ENCODE data around the gene TRMO. TPM values are rescaled to one million over a fixed set of nuclear protein-coding genes. Genes with fewer than 3 reads are reported as not detected.
"Not testable (repeated sequence)": the region's sequence is repeated elsewhere in the genome, so short reads cannot be mapped to it uniquely, and the experiment has no call there.

The TRMO gene
- total and polyA plus RNA-seq, 5 donors from 2014 or later: 20.7 to 47.1 (median 27.1) TPM

DNA sequence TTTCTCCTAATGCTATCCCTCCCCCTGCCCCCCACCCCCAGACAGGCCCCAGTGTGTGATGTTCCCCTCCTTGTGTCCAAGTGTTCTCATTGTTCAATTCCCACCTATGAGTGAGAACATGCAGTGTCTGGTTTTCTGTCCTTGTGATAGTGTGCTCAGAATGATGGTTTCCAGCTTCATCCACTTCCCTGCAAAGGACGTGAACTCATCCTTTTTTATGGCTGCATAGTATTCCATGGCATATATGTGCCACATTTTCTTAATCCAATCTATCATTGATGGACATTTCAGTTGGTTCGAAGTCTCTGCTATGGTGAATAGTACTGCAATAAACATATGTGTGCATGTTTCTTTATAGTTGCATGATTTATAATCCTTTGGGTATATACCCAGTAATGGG lies 23.2 kb upstream of the TRMO start:
- DNase-seq; ATAC-seq (ENCODE audit: low read depth in 2 of 2); H3K27me3 ChIP-seq (ENCODE audit: control insufficient read depth, insufficient read depth, low read length); H3K27ac Mint-ChIP-seq; H3K36me3 ChIP-seq (ENCODE audit: control insufficient read depth, insufficient read depth, low read length); H3K4me3 ChIP-seq (ENCODE audit: low read depth, low read length); H3K36me3 Mint-ChIP-seq; H3K4me1 Mint-ChIP-seq; H3K9me3 Mint-ChIP-seq; H3K4me1 ChIP-seq (ENCODE audit: control insufficient read depth, insufficient read depth, low read length, poor library complexity, severe bottlenecking); H3K9me3 ChIP-seq (ENCODE audit: control insufficient read depth in 2 of 2, low read length in 2 of 2); H3K27ac ChIP-seq (ENCODE audit: insufficient read depth, low read length, poor library complexity, severe bottlenecking): not testable (repeated sequence)
- Mint-ChIP-seq H3K4me3 (peak overlapping the region in 1 of 4 donors; percentile 48), H3K27me3 (peaks cover 25% of the 10 kb centered on the region)

DNA sequence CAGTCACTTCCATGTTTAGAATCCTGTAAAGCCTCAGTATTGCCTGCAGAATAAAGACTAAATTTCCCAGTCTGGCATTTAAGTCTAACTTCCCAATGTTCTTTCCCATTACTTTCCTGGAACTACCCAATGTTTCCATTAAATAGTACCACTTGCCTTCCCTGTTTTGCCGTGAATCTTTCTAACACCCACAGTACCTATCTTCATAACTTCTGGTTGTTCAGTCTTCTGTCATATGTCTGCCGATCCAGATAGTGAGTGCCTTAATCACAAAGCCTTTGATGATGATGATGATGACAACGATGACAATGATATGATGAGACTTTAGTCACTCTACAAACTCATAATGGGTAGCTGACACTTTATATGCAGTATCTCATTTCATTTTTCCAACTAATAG lies 22.3 kb upstream of the TRMO start:
- Mint-ChIP-seq H3K36me3 (no peaks in the 10 kb centered on the region), H3K9me3 (peaks cover 0 to 4% (median 0%) of the 10 kb centered on the region in 7 donors), H3K4me1 (no peaks in the 10 kb centered on the region), H3K27ac (no peak overlapping the region), H3K4me3 (no peak overlapping the region), H3K27me3 (peaks cover 23% of the 10 kb centered on the region)
- H3K36me3 ChIP-seq (ENCODE audit: control insufficient read depth, insufficient read depth, low read length): no peaks in the 10 kb centered on the region
- H3K27me3 ChIP-seq (ENCODE audit: control insufficient read depth, insufficient read depth, low read length): peaks cover 4% of the 10 kb centered on the region
- H3K27ac ChIP-seq (ENCODE audit: insufficient read depth, low read length, poor library complexity, severe bottlenecking): no peak overlapping the region
- H3K4me1 ChIP-seq (ENCODE audit: control insufficient read depth, insufficient read depth, low read length, poor library complexity, severe bottlenecking): no peaks in the 10 kb centered on the region
- DNase-seq (no peak), ATAC-seq (ENCODE audit: low read depth in 2 of 2) (no peak)
- no peak overlapping the region for H3K4me3 ChIP-seq (ENCODE audit: low read depth, low read length)
- H3K9me3 ChIP-seq (ENCODE audit: control insufficient read depth in 2 of 2, low read length in 2 of 2): no peaks in the 10 kb centered on the region

- Histone ChIP-seq H3K9me3 (ENCODE audit: control insufficient read depth in 2 of 2, low read length in 2 of 2) (no peaks in the 10 kb centered on the region), H3K27ac (ENCODE audit: insufficient read depth, low read length, poor library complexity, severe bottlenecking) (no peak overlapping the region), H3K36me3 (ENCODE audit: control insufficient read depth, insufficient read depth, low read length) (no peaks in the 10 kb centered on the region), H3K4me3 (ENCODE audit: low read depth, low read length) (no peak overlapping the region), H3K4me1 (ENCODE audit: control insufficient read depth, insufficient read depth, low read length, poor library complexity, severe bottlenecking) (peaks cover 6% of the 10 kb centered on the region), H3K27me3 (ENCODE audit: control insufficient read depth, insufficient read depth, low read length) (peaks cover 4% of the 10 kb centered on the region)
- Mint-ChIP-seq H3K4me3 (no peak overlapping the region), H3K4me1 (peaks cover 3 to 10% (median 8%) of the 10 kb centered on the region in 4 donors), H3K9me3 (peaks cover 0 to 4% (median 0%) of the 10 kb centered on the region in 7 donors), H3K27me3 (peaks cover 16% of the 10 kb centered on the region), H3K36me3 (no peaks in the 10 kb centered on the region), H3K27ac (no peak overlapping the region)
- DNase-seq (no peak), ATAC-seq (ENCODE audit: low read depth in 2 of 2) (no peak)
These were observed 21.1 kb upstream of the TRMO start for GRCh38 chr9:97943308-97943855.

- Mint-ChIP-seq H3K4me3 (no peak overlapping the region), H3K9me3 (peaks cover 0 to 4% (median 0%) of the 10 kb centered on the region in 7 donors), H3K27me3 (peaks cover 13% of the 10 kb centered on the region), H3K36me3 (no peaks in the 10 kb centered on the region), H3K4me1 (peaks cover 11 to 23% (median 19%) of the 10 kb centered on the region in 4 donors), H3K27ac (no peak overlapping the region)
- Histone ChIP-seq H3K36me3 (ENCODE audit: control insufficient read depth, insufficient read depth, low read length) (no peaks in the 10 kb centered on the region), H3K9me3 (ENCODE audit: control insufficient read depth in 2 of 2, low read length in 2 of 2) (no peaks in the 10 kb centered on the region), H3K27ac (ENCODE audit: insufficient read depth, low read length, poor library complexity, severe bottlenecking) (no peak overlapping the region), H3K27me3 (ENCODE audit: control insufficient read depth, insufficient read depth, low read length) (peaks cover 4% of the 10 kb centered on the region), H3K4me3 (ENCODE audit: low read depth, low read length) (no peak overlapping the region), H3K4me1 (ENCODE audit: control insufficient read depth, insufficient read depth, low read length, poor library complexity, severe bottlenecking) (peaks cover 15% of the 10 kb centered on the region)
- ATAC-seq (ENCODE audit: low read depth in 2 of 2) (no peak), DNase-seq (no peak)
These were observed 19.0 kb upstream of the TRMO start for GRCh38 chr9:97941323-97941722.

DNA sequence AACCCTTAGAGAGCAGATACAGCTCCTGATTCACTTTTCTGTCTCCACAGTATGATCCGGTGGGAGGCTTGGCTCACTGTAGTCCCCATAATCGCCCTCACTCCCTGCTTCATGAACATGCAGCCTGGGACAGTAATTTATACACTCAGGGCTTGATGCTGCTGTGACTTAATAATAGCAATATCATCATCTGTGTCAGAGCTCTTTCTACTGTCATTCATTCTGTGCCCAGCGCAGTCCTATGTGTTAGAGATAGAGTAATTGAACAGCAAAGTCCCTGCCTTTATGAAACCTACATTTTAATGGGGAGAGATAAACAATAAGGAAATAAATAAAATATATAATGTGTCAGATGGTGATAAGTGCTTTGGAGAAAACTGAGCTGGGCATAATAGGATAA lies 18.4 kb upstream of the TRMO start:
- no peaks in the 10 kb centered on the region for H3K36me3 Mint-ChIP-seq
- H3K27ac Mint-ChIP-seq: no peak overlapping the region
- Histone ChIP-seq H3K4me3 (ENCODE audit: low read depth, low read length) (no peak overlapping the region), H3K9me3 (ENCODE audit: control insufficient read depth in 2 of 2, low read length in 2 of 2) (no peaks in the 10 kb centered on the region), H3K27me3 (ENCODE audit: control insufficient read depth, insufficient read depth, low read length) (peaks cover 4% of the 10 kb centered on the region), H3K4me1 (ENCODE audit: control insufficient read depth, insufficient read depth, low read length, poor library complexity, severe bottlenecking) (peaks cover 15% of the 10 kb centered on the region), H3K27ac (ENCODE audit: insufficient read depth, low read length, poor library complexity, severe bottlenecking) (no peak overlapping the region), H3K36me3 (ENCODE audit: control insufficient read depth, insufficient read depth, low read length) (no peaks in the 10 kb centered on the region)
- DNase-seq (no peak), ATAC-seq (ENCODE audit: low read depth in 2 of 2) (no peak)
- H3K27me3 Mint-ChIP-seq: peaks cover 13% of the 10 kb centered on the region
- peaks cover 11 to 26% (median 19%) of the 10 kb centered on the region in 4 donors for H3K4me1 Mint-ChIP-seq
- H3K4me3 Mint-ChIP-seq: no peak overlapping the region
- peaks cover 0 to 2% (median 0%) of the 10 kb centered on the region in 7 donors for H3K9me3 Mint-ChIP-seq

- H3K27me3 Mint-ChIP-seq: peaks cover 13% of the 10 kb centered on the region
- Histone ChIP-seq H3K27ac (ENCODE audit: insufficient read depth, low read length, poor library complexity, severe bottlenecking) (no peak overlapping the region), H3K9me3 (ENCODE audit: control insufficient read depth in 2 of 2, low read length in 2 of 2) (no peaks in the 10 kb centered on the region), H3K27me3 (ENCODE audit: control insufficient read depth, insufficient read depth, low read length) (peaks cover 4% of the 10 kb centered on the region), H3K36me3 (ENCODE audit: control insufficient read depth, insufficient read depth, low read length) (no peaks in the 10 kb centered on the region), H3K4me1 (ENCODE audit: control insufficient read depth, insufficient read depth, low read length, poor library complexity, severe bottlenecking) (peaks cover 15% of the 10 kb centered on the region), H3K4me3 (ENCODE audit: low read depth, low read length) (no peak overlapping the region)
- peaks cover 0 to 2% (median 0%) of the 10 kb centered on the region in 7 donors for H3K9me3 Mint-ChIP-seq
- ATAC-seq (ENCODE audit: low read depth in 2 of 2) (no peak), DNase-seq (no peak)
- no peak overlapping the region for H3K27ac Mint-ChIP-seq
- H3K4me1 Mint-ChIP-seq: peaks cover 11 to 29% (median 19%) of the 10 kb centered on the region in 4 donors
- no peaks in the 10 kb centered on the region for H3K36me3 Mint-ChIP-seq
- H3K4me3 Mint-ChIP-seq: no peak overlapping the region
These were observed 17.9 kb upstream of the TRMO start for GRCh38 chr9:97940233-97940632.

- peaks cover 11 to 43% (median 19%) of the 10 kb centered on the region in 4 donors for H3K4me1 Mint-ChIP-seq
- peak within 1 kb of the TSS; percentile 7 to 77 (median 56) for H3K4me3 Mint-ChIP-seq
These were observed 15.9 kb upstream of the TRMO start, which contains the start of gene HEMGN for GRCh38 chr9:97938081-97938644. Gene HEMGN, minus strand, starts transcription at chr9:97938172. Its CDS starts 36 bp downstream, at chr9:97938136.

GRCh38 chr9:97936998-97937397 lies 14.7 kb upstream of the TRMO start:
- peak overlapping the region in 1 of 3 donors; percentile 88 for H3K27ac Mint-ChIP-seq
- peaks cover 7% of the 10 kb centered on the region for H3K27me3 Mint-ChIP-seq

More at GRCh38 chr9:97938081-97938644, 15.9 kb upstream of the TRMO start, which contains the start of gene HEMGN:
- Histone ChIP-seq H3K4me1 (ENCODE audit: control insufficient read depth, insufficient read depth, low read length, poor library complexity, severe bottlenecking) (peaks cover 15% of the 10 kb centered on the region), H3K4me3 (ENCODE audit: low read depth, low read length) (peak within 1 kb of the TSS; percentile 30), H3K9me3 (ENCODE audit: control insufficient read depth in 2 of 2, low read length in 2 of 2) (no peaks in the 10 kb centered on the region), H3K36me3 (ENCODE audit: control insufficient read depth, insufficient read depth, low read length) (no peaks in the 10 kb centered on the region), H3K27me3 (ENCODE audit: control insufficient read depth, insufficient read depth, low read length) (peaks cover under 1% of the 10 kb centered on the region), H3K27ac (ENCODE audit: insufficient read depth, low read length, poor library complexity, severe bottlenecking) (peak within 1 kb of the TSS; percentile 64)
- ATAC-seq (ENCODE audit: low read depth in 2 of 2): peak; percentile 89 to 90
- peaks cover 13% of the 10 kb centered on the region for H3K27me3 Mint-ChIP-seq
- peak in 2 of 3 donors; percentile 56 to 70 for DNase-seq
- H3K9me3 Mint-ChIP-seq: peaks cover 0 to 2% (median 0%) of the 10 kb centered on the region in 7 donors
- H3K27ac Mint-ChIP-seq: peak within 1 kb of the TSS; percentile 86 to 88 (median 86)
- H3K36me3 Mint-ChIP-seq: no peaks in the 10 kb centered on the region

More at GRCh38 chr9:97936998-97937397, 14.7 kb upstream of the TRMO start:
- Histone ChIP-seq H3K27me3 (ENCODE audit: control insufficient read depth, insufficient read depth, low read length) (no peaks in the 10 kb centered on the region), H3K36me3 (ENCODE audit: control insufficient read depth, insufficient read depth, low read length) (no peaks in the 10 kb centered on the region), H3K4me1 (ENCODE audit: control insufficient read depth, insufficient read depth, low read length, poor library complexity, severe bottlenecking) (peaks cover 18% of the 10 kb centered on the region), H3K4me3 (ENCODE audit: low read depth, low read length) (no peak overlapping the region), H3K9me3 (ENCODE audit: control insufficient read depth in 2 of 2, low read length in 2 of 2) (no peaks in the 10 kb centered on the region), H3K27ac (ENCODE audit: insufficient read depth, low read length, poor library complexity, severe bottlenecking) (no peak overlapping the region)
- DNase-seq (no peak), ATAC-seq (ENCODE audit: low read depth in 2 of 2) (no peak)
- no peak overlapping the region for H3K4me3 Mint-ChIP-seq
- peaks cover 0 to 2% (median 0%) of the 10 kb centered on the region in 7 donors for H3K9me3 Mint-ChIP-seq
- H3K4me1 Mint-ChIP-seq: peaks cover 11 to 48% (median 19%) of the 10 kb centered on the region in 4 donors
- no peaks in the 10 kb centered on the region for H3K36me3 Mint-ChIP-seq

Data from CD4-positive, CD25-positive, alpha-beta regulatory T cell (primary cell).